ENCODE data around the gene ZNF790. TPM values are rescaled to one million over a fixed set of nuclear protein-coding genes. Genes with fewer than 3 reads are reported as not detected.
A peak's percentile ranks its signal among the peaks of the same experiment; 100 is the strongest.

The ZNF790 gene
- total RNA-seq, 5 donors from 2014 or later (not counting 1 experiment from before 2014, with no cell fraction given), result 4.7 to 12.9 (median 11.7) TPM

DNA sequence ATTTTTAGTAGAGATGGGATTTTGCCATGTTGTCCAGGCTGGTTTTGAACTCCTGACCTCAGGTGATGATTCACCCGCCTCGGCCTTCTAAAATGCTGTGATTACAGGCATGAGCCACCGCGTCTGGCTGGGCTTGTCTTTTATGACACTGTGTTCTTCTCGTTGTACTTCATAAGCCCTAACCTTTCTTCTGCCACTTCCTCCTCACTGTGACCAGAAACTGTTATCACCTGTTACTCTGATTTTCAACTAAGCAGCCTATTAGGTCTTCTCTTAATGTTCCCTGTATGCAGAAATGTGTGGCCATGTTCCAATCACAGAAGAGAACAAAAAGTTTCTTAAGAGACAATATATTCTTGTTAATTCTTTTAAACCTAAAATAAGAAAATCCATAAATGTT lies 16.4 kb downstream of the ZNF790 start:
- Histone ChIP-seq H3K36me3 (ENCODE audit: control insufficient read depth in 2 of 2, extremely low read depth in 1 of 2, insufficient read depth in 1 of 2, low read length in 1 of 2) (peaks cover 10 to 46% of the 10 kb centered on the region in 2 donors), H3K9me3 (peaks cover 46% of the 10 kb centered on the region), H3K27ac (ENCODE audit: low read length) (no peak overlapping the region), H3K4me3 (ENCODE audit: control insufficient read depth in 1 of 2, extremely low read depth in 1 of 2, low read length in 1 of 2) (no peak overlapping the region), H3K27me3 (replicated peaks in 1 of 2; ENCODE audit: control insufficient read depth in 2 of 2, extremely low read depth in 1 of 2, insufficient read depth in 2 of 2, low read length in 1 of 2) (no peaks in the 10 kb centered on the region), H3K4me1 (ENCODE audit: control insufficient read depth in 1 of 2, extremely low read depth in 1 of 2, insufficient read depth in 2 of 2, low read length in 2 of 2) (no peaks in the 10 kb centered on the region)
- H3K4me1 Mint-ChIP-seq, result no peaks in the 10 kb centered on the region
- H3K27me3 Mint-ChIP-seq, result no peaks in the 10 kb centered on the region
- peak overlapping the region in 1 of 3 donors; percentile 9 for H3K4me3 Mint-ChIP-seq
- ChIA-PET CTCF (no interaction called here), POLR2A (no interaction called here)
- ATAC-seq (replicated peaks in 1 of 4) (no peak), DNase-seq (no peak)
- WGBS (ENCODE audit: insufficient coverage), result 100% methylated on average over 5 of the region's 5 CpGs
- peaks cover 86% of the 10 kb centered on the region for H3K36me3 Mint-ChIP-seq
- H3K9me3 Mint-ChIP-seq, result peaks cover 13 to 61% (median 50%) of the 10 kb centered on the region in 3 donors
- H3K27ac Mint-ChIP-seq, result no peak overlapping the region

- Mint-ChIP-seq H3K36me3 (peaks cover 81% of the 10 kb centered on the region), H3K4me1 (no peaks in the 10 kb centered on the region), H3K4me3 (no peak overlapping the region), H3K27me3 (no peaks in the 10 kb centered on the region), H3K27ac (no peak overlapping the region), H3K9me3 (peaks cover 4 to 41% (median 30%) of the 10 kb centered on the region in 3 donors)
- DNase-seq, result no peak
- no peaks in the 10 kb centered on the region for H3K4me1 ChIP-seq (ENCODE audit: control insufficient read depth in 1 of 2, extremely low read depth in 1 of 2, insufficient read depth in 2 of 2, low read length in 2 of 2)
- H3K27me3 ChIP-seq (replicated peaks in 1 of 2; ENCODE audit: control insufficient read depth in 2 of 2, extremely low read depth in 1 of 2, insufficient read depth in 2 of 2, low read length in 1 of 2), result no peaks in the 10 kb centered on the region
- CTCF ChIA-PET, result interaction anchor here in 1 of 2 donors (0.6 kb wide), 1 partner anchor 340 kb away, joined by 3 read pairs; no protein-coding TSS in a partner anchor
- peaks cover 49% of the 10 kb centered on the region for H3K9me3 ChIP-seq
- no CpG with 5 or more reads among the region's 7 CpGs for WGBS (ENCODE audit: insufficient coverage)
- H3K4me3 ChIP-seq (ENCODE audit: control insufficient read depth in 1 of 2, extremely low read depth in 1 of 2, low read length in 1 of 2), result no peak overlapping the region
- POLR2A ChIA-PET, result no interaction called here
- peaks cover 3 to 31% of the 10 kb centered on the region in 2 donors for H3K36me3 ChIP-seq (ENCODE audit: control insufficient read depth in 2 of 2, extremely low read depth in 1 of 2, insufficient read depth in 1 of 2, low read length in 1 of 2)
- H3K27ac ChIP-seq (ENCODE audit: low read length), result no peak overlapping the region
- no peak for ATAC-seq (replicated peaks in 1 of 4)
Observed at GRCh38 chr19:36819130-36819630, 19.0 kb downstream of the ZNF790 start.

GRCh38 chr19:36807029-36807428 lies 31.2 kb downstream of the ZNF790 start:
- H3K4me3 Mint-ChIP-seq, result no peak overlapping the region
- no peak for DNase-seq
- ChIA-PET CTCF (no interaction called here), POLR2A (no interaction called here)
- H3K27me3 ChIP-seq (replicated peaks in 1 of 2; ENCODE audit: control insufficient read depth in 2 of 2, extremely low read depth in 1 of 2, insufficient read depth in 2 of 2, low read length in 1 of 2), result no peaks in the 10 kb centered on the region
- no peak overlapping the region for H3K27ac Mint-ChIP-seq
- peaks cover 8 to 12% of the 10 kb centered on the region in 2 donors for H3K36me3 ChIP-seq (ENCODE audit: control insufficient read depth in 2 of 2, extremely low read depth in 1 of 2, insufficient read depth in 1 of 2, low read length in 1 of 2)
- no peaks in the 10 kb centered on the region for H3K4me1 ChIP-seq (ENCODE audit: control insufficient read depth in 1 of 2, extremely low read depth in 1 of 2, insufficient read depth in 2 of 2, low read length in 2 of 2)
- H3K27me3 Mint-ChIP-seq, result no peaks in the 10 kb centered on the region
- no peaks in the 10 kb centered on the region for H3K4me1 Mint-ChIP-seq
- H3K9me3 Mint-ChIP-seq, result peaks cover 13 to 60% (median 45%) of the 10 kb centered on the region in 3 donors
- H3K9me3 ChIP-seq, result peaks cover 13% of the 10 kb centered on the region
- H3K4me3 ChIP-seq (ENCODE audit: control insufficient read depth in 1 of 2, extremely low read depth in 1 of 2, low read length in 1 of 2), result no peak overlapping the region
- no peak overlapping the region for H3K27ac ChIP-seq (ENCODE audit: low read length)
- no peak for ATAC-seq (replicated peaks in 1 of 4)
- peaks cover 72% of the 10 kb centered on the region for H3K36me3 Mint-ChIP-seq

- ChIA-PET POLR2A (interaction anchor here in 1 of 2 donors (0.6 kb wide), 1 partner anchor 178 kb away, joined by 3 read pairs; no protein-coding TSS in a partner anchor), CTCF (interaction anchor here in 1 of 2 donors (0.7 kb wide), 1 partner anchor 165 kb away, joined by 5 read pairs; no protein-coding TSS in a partner anchor)
- no CpG with 5 or more reads among the region's 1 CpG for WGBS (ENCODE audit: insufficient coverage)
Observed at GRCh38 chr19:36805364-36805763, 32.8 kb downstream of the ZNF790 start.

DNA sequence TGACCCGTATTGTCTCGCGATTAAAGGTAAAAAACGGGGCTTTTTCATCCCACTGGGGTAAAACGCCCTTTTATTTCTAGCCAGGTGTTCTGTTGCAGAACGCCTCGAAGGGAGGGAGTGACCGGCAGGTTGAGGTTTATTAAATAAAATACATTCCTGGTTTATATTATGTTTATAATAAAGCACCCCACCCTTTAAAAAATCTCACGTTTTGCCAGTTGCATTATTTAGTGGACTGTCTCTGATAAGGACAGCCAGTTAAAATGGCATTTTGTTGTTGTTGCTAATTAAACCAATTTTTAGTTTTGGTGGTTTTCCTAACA lies 40.4 kb downstream of the ZNF790 start:
- Mint-ChIP-seq H3K36me3 (peaks cover 33% of the 10 kb centered on the region), H3K4me3 (peak overlapping the region; percentile 95 to 97 (median 96)), H3K4me1 (peaks cover 6 to 14% (median 12%) of the 10 kb centered on the region in 3 donors), H3K9me3 (peaks cover 5 to 34% (median 27%) of the 10 kb centered on the region in 3 donors), H3K27me3 (no peaks in the 10 kb centered on the region), H3K27ac (peak overlapping the region; percentile 97 to 98)
- Histone ChIP-seq H3K27ac (ENCODE audit: low read length) (peak overlapping the region; percentile 77), H3K36me3 (ENCODE audit: control insufficient read depth in 2 of 2, extremely low read depth in 1 of 2, insufficient read depth in 1 of 2, low read length in 1 of 2) (peaks cover 2 to 6% of the 10 kb centered on the region in 2 donors), H3K4me1 (ENCODE audit: control insufficient read depth in 1 of 2, extremely low read depth in 1 of 2, insufficient read depth in 2 of 2, low read length in 2 of 2) (peaks cover 0 to 9% of the 10 kb centered on the region in 2 experiments), H3K27me3 (replicated peaks in 1 of 2; ENCODE audit: control insufficient read depth in 2 of 2, extremely low read depth in 1 of 2, insufficient read depth in 2 of 2, low read length in 1 of 2) (no peaks in the 10 kb centered on the region), H3K9me3 (peaks cover 3% of the 10 kb centered on the region), H3K4me3 (ENCODE audit: control insufficient read depth in 1 of 2, extremely low read depth in 1 of 2, low read length in 1 of 2) (peak overlapping the region; percentile 66 to 96)
- no CpG with 5 or more reads among the region's 9 CpGs for WGBS (ENCODE audit: insufficient coverage)
- no peak for DNase-seq
- ChIA-PET CTCF (no interaction called here), POLR2A (interaction anchor here in 1 of 2 donors (1.0 kb wide), 1 partner anchor 53 kb away, joined by 5 read pairs; the partner anchor contains the start of gene ZNF345)
- ATAC-seq (replicated peaks in 1 of 4), result no peak

More at GRCh38 chr19:36805364-36805763, 32.8 kb downstream of the ZNF790 start:
- Histone ChIP-seq H3K27ac (ENCODE audit: low read length) (no peak overlapping the region), H3K36me3 (ENCODE audit: control insufficient read depth in 2 of 2, extremely low read depth in 1 of 2, insufficient read depth in 1 of 2, low read length in 1 of 2) (peaks cover 8 to 12% of the 10 kb centered on the region in 2 donors), H3K4me1 (ENCODE audit: control insufficient read depth in 1 of 2, extremely low read depth in 1 of 2, insufficient read depth in 2 of 2, low read length in 2 of 2) (no peaks in the 10 kb centered on the region), H3K27me3 (replicated peaks in 1 of 2; ENCODE audit: control insufficient read depth in 2 of 2, extremely low read depth in 1 of 2, insufficient read depth in 2 of 2, low read length in 1 of 2) (no peaks in the 10 kb centered on the region), H3K4me3 (ENCODE audit: control insufficient read depth in 1 of 2, extremely low read depth in 1 of 2, low read length in 1 of 2) (no peak overlapping the region), H3K9me3 (peaks cover 13% of the 10 kb centered on the region)
- no peak overlapping the region for H3K27ac Mint-ChIP-seq
- DNase-seq (no peak), ATAC-seq (replicated peaks in 1 of 4) (no peak)
- no peaks in the 10 kb centered on the region for H3K4me1 Mint-ChIP-seq
- peaks cover 69% of the 10 kb centered on the region for H3K36me3 Mint-ChIP-seq
- H3K27me3 Mint-ChIP-seq, result no peaks in the 10 kb centered on the region
- H3K9me3 Mint-ChIP-seq, result peaks cover 9 to 43% (median 35%) of the 10 kb centered on the region in 3 donors
- no peak overlapping the region for H3K4me3 Mint-ChIP-seq

DNA sequence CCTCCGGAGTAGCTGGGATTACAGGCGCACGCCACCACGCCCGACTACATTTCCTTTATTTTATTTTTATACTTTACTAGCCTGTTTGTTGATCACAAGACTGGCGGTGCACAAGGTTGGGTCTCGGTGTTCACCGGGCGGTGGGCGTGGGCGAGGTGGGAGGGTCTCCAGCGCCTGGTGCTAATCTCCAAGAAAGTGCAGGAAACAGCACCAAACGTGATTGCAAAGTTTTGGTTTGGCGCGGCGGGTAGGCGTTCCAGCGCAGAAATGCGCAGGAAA lies 41.5 kb downstream of the ZNF790 start:
- H3K27ac Mint-ChIP-seq, result peak overlapping the region; percentile 97 to 98
- 14% methylated on average over 15 of the region's 19 CpGs for WGBS (ENCODE audit: insufficient coverage)
- peaks cover 7% of the 10 kb centered on the region in 2 donors for H3K27me3 Mint-ChIP-seq
- H3K36me3 Mint-ChIP-seq, result peaks cover 36% of the 10 kb centered on the region
- CTCF ChIA-PET, result interaction anchor here in 1 of 2 donors (1.0 kb wide), 1 partner anchor 54 kb away, joined by 3 read pairs; the partner anchor contains the start of gene ZNF345
- Histone ChIP-seq H3K27me3 (replicated peaks in 1 of 2; ENCODE audit: control insufficient read depth in 2 of 2, extremely low read depth in 1 of 2, insufficient read depth in 2 of 2, low read length in 1 of 2) (peaks cover 0 to 4% of the 10 kb centered on the region in 2 experiments), H3K27ac (ENCODE audit: low read length) (peak overlapping the region; percentile 77), H3K4me1 (ENCODE audit: control insufficient read depth in 1 of 2, extremely low read depth in 1 of 2, insufficient read depth in 2 of 2, low read length in 2 of 2) (peaks cover 0 to 9% of the 10 kb centered on the region in 2 experiments), H3K4me3 (ENCODE audit: control insufficient read depth in 1 of 2, extremely low read depth in 1 of 2, low read length in 1 of 2) (peak overlapping the region; percentile 66 to 96), H3K9me3 (peaks cover 2% of the 10 kb centered on the region), H3K36me3 (ENCODE audit: control insufficient read depth in 2 of 2, extremely low read depth in 1 of 2, insufficient read depth in 1 of 2, low read length in 1 of 2) (no peaks in the 10 kb centered on the region)
- peak overlapping the region; percentile 95 to 97 (median 96) for H3K4me3 Mint-ChIP-seq
- H3K4me1 Mint-ChIP-seq, result peaks cover 12 to 20% (median 18%) of the 10 kb centered on the region in 3 donors
- no peak for DNase-seq
- POLR2A ChIA-PET, result interaction anchor here in 1 of 2 donors (1.0 kb wide), 1 partner anchor 54 kb away, joined by 5 read pairs; the partner anchor contains the start of gene ZNF345
- no peak for ATAC-seq (replicated peaks in 1 of 4)
- peaks cover 12 to 41% (median 34%) of the 10 kb centered on the region in 3 donors for H3K9me3 Mint-ChIP-seq

Data from T-cell (primary cell).